ENCODE results near the gene GCSAML. TPM values are rescaled to one million over a fixed set of nuclear protein-coding genes. Genes with fewer than 3 reads are reported as not detected.

Gene GCSAML
- total RNA-seq, 1 donor from 2014 or later = not detected

DNA sequence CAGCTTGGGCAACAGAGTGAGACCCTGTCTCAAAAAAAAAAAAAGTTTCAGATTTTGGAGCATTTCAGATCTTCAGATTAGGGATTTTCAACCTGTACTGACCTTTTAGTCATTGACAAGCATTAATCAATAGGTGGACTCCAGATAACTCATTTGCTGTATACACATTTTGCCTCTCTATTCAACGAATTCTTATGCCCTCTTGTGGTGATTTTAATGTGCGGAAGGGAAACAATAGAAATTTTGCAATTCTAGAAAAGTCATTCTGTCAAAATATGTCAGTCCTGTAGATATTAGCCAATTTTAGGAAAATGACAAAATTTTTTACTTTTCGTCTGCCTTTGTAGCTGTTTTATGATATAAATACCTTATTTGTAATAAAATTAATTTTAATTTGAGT lies 27.6 kb downstream of the GCSAML start:
- DNase-seq (ENCODE audit: low read depth) (peak; percentile 1), FAIRE-seq (no peak)
- H3K4me3 ChIP-seq (ENCODE audit: low read depth, low read length) = no peak overlapping the region
- H3K27me3 ChIP-seq (ENCODE audit: control insufficient read depth, insufficient read depth, low read length) = no peaks in the 10 kb centered on the region
- H3K36me3 ChIP-seq (ENCODE audit: control insufficient read depth, insufficient read depth, low read length) = no peaks in the 10 kb centered on the region
- TF ChIP-seq, protein P1, sequence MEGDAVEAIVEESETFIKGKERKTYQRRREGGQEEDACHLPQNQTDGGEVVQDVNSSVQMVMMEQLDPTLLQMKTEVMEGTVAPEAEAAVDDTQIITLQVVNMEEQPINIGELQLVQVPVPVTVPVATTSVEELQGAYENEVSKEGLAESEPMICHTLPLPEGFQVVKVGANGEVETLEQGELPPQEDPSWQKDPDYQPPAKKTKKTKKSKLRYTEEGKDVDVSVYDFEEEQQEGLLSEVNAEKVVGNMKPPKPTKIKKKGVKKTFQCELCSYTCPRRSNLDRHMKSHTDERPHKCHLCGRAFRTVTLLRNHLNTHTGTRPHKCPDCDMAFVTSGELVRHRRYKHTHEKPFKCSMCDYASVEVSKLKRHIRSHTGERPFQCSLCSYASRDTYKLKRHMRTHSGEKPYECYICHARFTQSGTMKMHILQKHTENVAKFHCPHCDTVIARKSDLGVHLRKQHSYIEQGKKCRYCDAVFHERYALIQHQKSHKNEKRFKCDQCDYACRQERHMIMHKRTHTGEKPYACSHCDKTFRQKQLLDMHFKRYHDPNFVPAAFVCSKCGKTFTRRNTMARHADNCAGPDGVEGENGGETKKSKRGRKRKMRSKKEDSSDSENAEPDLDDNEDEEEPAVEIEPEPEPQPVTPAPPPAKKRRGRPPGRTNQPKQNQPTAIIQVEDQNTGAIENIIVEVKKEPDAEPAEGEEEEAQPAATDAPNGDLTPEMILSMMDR (IDR thresholded peaks at IDR 0.05; ENCODE audit: insufficient read depth, low read length, severe bottlenecking) = peak; percentile 2

DNA sequence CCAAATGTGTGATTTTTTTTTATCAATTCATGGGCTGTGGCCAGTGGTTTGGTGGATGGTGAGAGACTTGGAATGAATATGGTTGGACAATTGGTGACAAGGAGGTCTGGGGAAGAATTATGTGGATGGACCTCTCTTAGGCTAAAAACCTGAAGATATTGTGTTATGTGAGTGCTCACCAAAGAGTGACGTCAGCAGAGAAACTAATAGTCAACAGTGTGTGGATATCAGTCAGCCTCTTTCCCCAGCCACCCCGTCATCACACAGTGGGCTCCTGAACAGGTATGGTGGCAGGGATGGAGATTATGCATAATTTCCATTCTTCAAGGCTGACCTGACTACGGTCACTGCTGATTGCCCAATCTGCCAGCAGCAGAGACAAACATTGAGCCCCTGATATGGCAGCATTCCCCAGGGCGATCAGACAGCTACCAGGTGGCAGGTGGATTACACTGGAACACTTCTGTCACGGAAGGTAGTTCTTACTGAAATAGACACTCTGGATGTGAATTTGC lies 30.1 kb downstream of the GCSAML start:
- no peak for FAIRE-seq

DNA sequence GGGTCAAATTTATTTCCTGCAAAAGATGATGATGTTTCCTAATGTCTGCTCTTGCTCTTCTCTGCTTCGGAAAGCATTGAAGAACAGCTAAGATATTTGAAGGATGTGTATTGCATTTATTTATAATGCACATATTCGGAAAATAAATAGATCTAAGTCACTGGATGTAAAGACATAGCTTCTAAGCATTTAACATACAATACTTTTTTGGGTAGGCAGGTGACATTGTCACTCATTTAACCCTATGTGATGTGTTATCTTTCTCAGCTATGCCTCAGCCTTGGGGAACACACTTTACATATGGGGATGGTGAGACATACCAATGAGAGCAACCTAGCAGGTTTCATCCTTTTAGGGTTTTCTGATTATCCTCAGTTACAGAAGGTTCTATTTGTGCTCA lies 39.1 kb downstream of the GCSAML start, which contains the start of gene OR2G2:
Gene OR2G2, plus strand, starts transcription at position 301 of the 400 bp plus-strand sequence. Its CDS starts 0 bp downstream, at position 301.
- Histone ChIP-seq H3K36me3 (ENCODE audit: control insufficient read depth, insufficient read depth, low read length) (no peaks in the 10 kb centered on the region), H3K27me3 (ENCODE audit: control insufficient read depth, insufficient read depth, low read length) (no peaks in the 10 kb centered on the region), H3K4me3 (ENCODE audit: low read depth, low read length) (no peak within 1 kb of the TSS)
- FAIRE-seq (no peak), DNase-seq (ENCODE audit: low read depth) (no peak)
- TF ChIP-seq, protein P1 (IDR thresholded peaks at IDR 0.05; ENCODE audit: insufficient read depth, low read length, severe bottlenecking) = no peak

More for the DNA sequence above, 30.1 kb downstream of the GCSAML start:
- TF ChIP-seq, protein P1 (IDR thresholded peaks at IDR 0.05; ENCODE audit: insufficient read depth, low read length, severe bottlenecking) = no peak
- Histone ChIP-seq H3K36me3 (ENCODE audit: control insufficient read depth, insufficient read depth, low read length) (no peaks in the 10 kb centered on the region), H3K4me3 (ENCODE audit: low read depth, low read length) (no peak overlapping the region), H3K27me3 (ENCODE audit: control insufficient read depth, insufficient read depth, low read length) (no peaks in the 10 kb centered on the region)
- no peak for DNase-seq (ENCODE audit: low read depth)

DNA sequence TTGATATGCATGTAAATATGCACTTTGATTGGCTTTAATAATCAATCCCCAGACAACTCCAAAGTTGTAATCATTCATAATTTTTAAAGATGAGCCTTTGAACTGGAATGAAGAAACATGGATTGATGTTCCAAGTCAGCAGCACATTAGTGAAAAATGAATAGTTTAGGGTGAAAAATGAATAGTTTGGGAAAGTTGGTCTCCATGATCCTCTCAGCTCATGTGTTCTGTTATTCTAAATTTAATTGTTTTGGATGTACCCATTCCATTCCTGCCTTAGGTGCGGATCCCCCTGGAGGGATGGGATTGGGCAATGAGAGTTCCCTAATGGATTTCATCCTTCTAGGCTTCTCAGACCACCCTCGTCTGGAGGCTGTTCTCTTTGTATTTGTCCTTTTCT lies 56.4 kb downstream of the GCSAML start, which contains the start of gene OR2G3:
Gene OR2G3, plus strand, starts transcription at position 301 of the 400 bp plus-strand sequence. Its CDS starts 0 bp downstream, at position 301.
- no peak within 1 kb of the TSS for H3K4me3 ChIP-seq (ENCODE audit: low read depth, low read length)
- no peak for DNase-seq (ENCODE audit: low read depth)
- H3K27me3 ChIP-seq (ENCODE audit: control insufficient read depth, insufficient read depth, low read length) = no peaks in the 10 kb centered on the region
- H3K36me3 ChIP-seq (ENCODE audit: control insufficient read depth, insufficient read depth, low read length) = no peaks in the 10 kb centered on the region
- TF ChIP-seq, protein P1 (IDR thresholded peaks at IDR 0.05; ENCODE audit: insufficient read depth, low read length, severe bottlenecking) = no peak
- FAIRE-seq = no peak

DNA sequence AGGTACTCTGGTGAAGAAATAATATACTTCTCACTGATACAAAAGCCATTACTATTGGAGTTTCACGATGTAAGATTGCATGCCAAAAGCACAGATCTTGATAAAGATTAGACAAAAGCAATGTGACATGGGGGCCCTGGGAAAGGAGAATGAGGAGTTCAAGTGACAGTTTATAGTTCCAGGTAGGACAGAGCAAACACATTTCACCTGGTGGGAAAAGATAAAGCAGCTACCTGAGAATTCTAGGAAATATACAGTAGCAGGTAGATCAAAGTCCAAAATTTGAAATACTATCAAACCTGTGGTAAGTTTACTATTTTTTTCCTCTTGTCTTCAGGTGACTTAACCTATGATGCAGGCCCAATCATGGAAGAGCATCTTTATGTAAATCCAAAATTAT lies 64.5 kb downstream of the GCSAML start:
- Histone ChIP-seq H3K4me3 (ENCODE audit: low read depth, low read length) (no peak overlapping the region), H3K36me3 (ENCODE audit: control insufficient read depth, insufficient read depth, low read length) (no peaks in the 10 kb centered on the region), H3K27me3 (ENCODE audit: control insufficient read depth, insufficient read depth, low read length) (no peaks in the 10 kb centered on the region)
- TF ChIP-seq, protein P1 (IDR thresholded peaks at IDR 0.05; ENCODE audit: insufficient read depth, low read length, severe bottlenecking) = no peak
- DNase-seq (ENCODE audit: low read depth) (no peak), FAIRE-seq (no peak)

DNA sequence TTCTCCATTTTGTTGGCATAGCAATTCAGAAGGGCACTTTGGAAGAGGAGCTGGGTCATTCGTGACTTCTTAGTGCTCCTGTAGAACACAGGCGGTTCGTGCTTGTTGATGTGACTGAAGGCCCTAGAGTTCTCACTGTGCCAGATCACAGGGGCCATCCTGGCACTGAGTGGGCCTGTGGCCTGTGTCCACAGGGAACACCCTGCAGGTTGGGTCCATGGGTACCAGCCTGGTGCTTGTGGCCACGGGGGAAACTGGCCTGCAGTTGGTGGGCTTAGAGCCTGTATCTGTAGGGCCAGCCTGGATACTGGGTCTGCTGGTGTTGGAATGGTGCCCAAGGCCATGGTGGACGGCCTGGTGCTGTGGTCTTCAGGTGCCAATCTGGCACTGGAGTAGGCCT lies 65.7 kb downstream of the GCSAML start:
- TF ChIP-seq, protein P1 (IDR thresholded peaks at IDR 0.05; ENCODE audit: insufficient read depth, low read length, severe bottlenecking) = no peak
- FAIRE-seq = no peak
- H3K36me3 ChIP-seq (ENCODE audit: control insufficient read depth, insufficient read depth, low read length) = no peaks in the 10 kb centered on the region

More for the DNA sequence above, 65.7 kb downstream of the GCSAML start:
- no peaks in the 10 kb centered on the region for H3K27me3 ChIP-seq (ENCODE audit: control insufficient read depth, insufficient read depth, low read length)
- no peak for DNase-seq (ENCODE audit: low read depth)
- no peak overlapping the region for H3K4me3 ChIP-seq (ENCODE audit: low read depth, low read length)
